Activated CD4-positive, alpha-beta T cell treated with anti-CD3 and anti-CD28 coated beads for 24 hours (primary cell): ENCODE measurements around the gene ZNF132.

Source experiments
- DNase-seq, 2 donors: peaks; one replicate each; pipeline ENCODE4 v3.0.0-alpha.2; 2020; ENCODE audit warnings: low read depth in 2 of 2

The ZNF132 gene

DNA sequence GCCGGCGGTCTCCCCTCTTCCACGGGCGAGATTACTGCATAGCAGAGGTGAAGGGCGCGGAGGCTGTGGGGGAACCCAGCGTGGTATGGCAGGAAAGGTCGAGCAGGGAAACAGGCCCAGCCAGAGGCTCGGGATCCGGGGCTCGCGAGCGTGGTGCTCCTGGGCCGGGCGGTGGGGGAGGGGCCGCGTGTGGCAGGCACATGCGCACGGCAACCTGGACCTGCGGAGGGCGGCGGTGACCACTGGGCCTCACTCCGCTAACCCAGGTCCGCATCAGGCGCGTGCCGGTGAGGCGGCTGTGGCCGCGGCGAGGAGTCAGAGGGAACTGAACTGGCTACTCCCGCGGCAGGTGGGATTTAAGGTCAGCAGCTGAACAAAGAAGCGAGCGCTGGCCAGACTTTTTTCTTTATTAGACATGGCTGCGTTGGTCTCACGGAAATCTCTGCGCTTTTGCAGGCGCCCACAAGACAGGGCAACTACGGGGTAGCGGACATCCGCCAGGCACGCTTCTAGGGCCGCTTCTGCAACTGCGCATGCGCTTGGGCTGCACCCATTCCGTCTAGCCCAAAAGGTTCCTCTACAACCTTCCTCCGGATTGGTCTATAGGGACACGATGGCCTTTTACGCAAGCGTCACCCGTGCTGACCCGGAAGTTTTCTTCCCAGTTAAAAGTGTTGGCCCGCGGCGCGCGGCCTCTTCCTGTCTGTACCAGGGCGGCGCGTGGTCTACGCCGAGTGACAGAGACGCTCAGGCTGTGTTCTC is 53.2 kb downstream of the ZNF132 start, which contains the start of gene RPS5:
Gene RPS5 (plus strand): TSS at position 694 of the 762 bp plus-strand sequence. CDS start 869 bp downstream, outside the sequence.
- peak; percentile 91 for DNase-seq

DNA sequence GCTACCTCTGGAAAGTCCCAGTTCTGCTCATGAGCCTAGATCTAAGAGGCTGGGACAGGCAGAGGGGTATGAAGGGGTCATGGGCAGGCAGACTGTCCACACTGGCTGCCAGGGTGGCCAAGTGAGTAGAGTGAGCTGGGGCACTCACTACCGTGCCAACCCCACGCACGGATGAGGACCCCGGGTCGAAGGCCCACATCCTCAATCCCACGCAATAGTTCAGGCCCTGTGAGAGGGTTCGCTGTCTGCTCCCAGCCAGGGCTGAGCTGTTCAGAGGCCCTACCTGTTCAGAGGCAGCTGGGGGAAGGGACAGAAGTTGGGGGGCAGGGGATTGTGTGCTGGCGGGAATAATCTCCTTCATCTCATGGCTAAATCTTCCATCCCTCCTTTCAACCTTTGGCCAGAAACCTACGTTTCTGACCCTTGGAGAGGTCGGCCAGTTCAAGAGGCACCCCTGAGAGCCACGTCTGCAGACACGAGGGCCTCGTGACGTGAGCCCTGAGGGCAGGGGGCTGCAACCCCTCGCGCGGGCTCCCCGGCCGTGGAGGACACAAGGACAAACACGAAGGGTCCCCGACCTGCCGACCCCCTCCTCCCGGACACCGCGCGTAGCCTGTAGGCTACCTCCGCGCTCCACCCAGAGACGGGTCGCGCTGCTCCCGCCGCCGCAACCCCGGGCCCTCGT is 53.9 kb downstream of the ZNF132 start:
- no peak for DNase-seq

DNA sequence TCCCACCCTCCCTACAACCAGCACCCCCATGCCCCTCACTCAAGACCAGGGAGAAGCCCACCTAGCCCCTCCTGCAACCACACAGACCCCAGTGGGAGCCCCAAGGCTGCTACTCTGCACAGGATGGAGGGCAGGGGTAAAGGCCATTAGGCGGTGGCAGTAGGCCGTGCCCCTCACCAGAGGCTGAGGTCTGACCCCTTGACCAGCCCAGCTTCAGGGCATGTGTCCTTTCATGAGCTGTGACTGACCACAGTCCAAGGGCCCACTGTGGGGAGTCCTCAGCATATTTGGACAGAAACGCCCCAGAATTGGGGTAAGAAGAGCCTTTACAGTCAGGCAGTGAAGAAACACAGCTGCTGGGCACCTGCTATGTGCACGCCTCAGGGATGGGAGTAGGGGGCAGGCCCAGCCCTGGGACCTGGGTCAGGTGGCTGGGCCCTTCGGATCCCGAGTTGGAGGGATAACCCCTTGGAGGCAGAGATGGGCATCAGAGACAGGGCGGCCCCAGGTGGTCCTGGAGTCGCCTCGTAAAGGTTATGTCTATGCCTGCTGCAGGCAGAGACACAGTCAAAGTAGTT is 54.6 kb downstream of the ZNF132 start:
- DNase-seq: no peak

DNA sequence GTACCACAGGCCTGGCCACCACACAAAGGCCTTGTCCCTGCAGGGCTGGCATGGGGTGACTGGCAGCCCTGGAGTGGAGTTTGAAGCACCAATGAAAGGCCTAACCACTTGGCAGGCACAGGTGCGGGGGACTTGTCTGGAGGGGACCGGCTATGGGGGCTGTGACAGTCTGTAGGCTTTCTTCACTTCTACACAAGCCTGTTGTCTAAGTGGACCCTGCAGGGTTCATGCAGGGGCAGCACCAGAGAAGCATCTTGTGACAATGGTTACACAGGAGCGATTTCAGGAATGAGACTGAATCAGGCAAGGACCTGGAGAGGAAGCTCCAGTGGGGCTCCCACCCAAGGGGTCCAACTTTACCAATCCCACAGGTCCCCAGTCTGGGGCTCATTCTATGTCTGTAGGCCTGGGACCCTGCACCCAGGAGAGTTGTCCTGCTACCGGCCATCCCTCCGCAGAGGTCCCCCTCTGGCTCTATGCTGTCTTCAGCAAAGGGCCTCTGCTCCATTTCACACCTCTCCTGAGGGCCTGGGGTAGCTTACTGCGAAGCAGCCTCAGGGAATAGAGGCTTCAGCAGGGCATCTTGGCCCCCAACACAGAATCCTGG is 56.9 kb downstream of the ZNF132 start:
- DNase-seq: no peak
